H9 (cell line): ENCODE data around the gene SNX22. TPM values are rescaled to one million over a fixed set of nuclear protein-coding genes. Genes with fewer than 3 reads are reported as not detected.

Experiments used
- DNase-seq: peaks from one replicate; pipeline ENCODE4 v3.0.0-alpha.2; 2017
- H2AFZ ChIP-seq: one replicate; pipeline ENCODE4 v1.6.1; 2013; ENCODE audit warnings: mild to moderate bottlenecking, low read length, control low read depth, moderate library complexity
- H2AK5ac ChIP-seq: 2 replicates; pipeline ENCODE4 v1.6.1; 2013; ENCODE audit warnings: low read length, control low read depth, mixed read lengths; ENCODE audit not compliant: insufficient read length
- H2BK120ac ChIP-seq: one replicate; pipeline ENCODE4 v1.6.1; 2013; ENCODE audit warnings: low read depth, mild to moderate bottlenecking, low read length, control low read depth, inconsistent platforms; ENCODE audit not compliant: poor library complexity, severe bottlenecking
- H2BK12ac ChIP-seq: 2 replicates; pipeline ENCODE4 v1.6.1; 2013; ENCODE audit warnings: low read length, control low read depth, mixed read lengths, low read depth; ENCODE audit not compliant: insufficient read length
- H2BK15ac ChIP-seq: 2 replicates; pipeline ENCODE4 v1.6.1; 2013; ENCODE audit warnings: low read depth, low read length, control low read depth
- H2BK20ac ChIP-seq: one replicate; pipeline ENCODE4 v1.6.1; 2013; ENCODE audit warnings: low read depth, mild to moderate bottlenecking, low read length, control low read depth, inconsistent platforms; ENCODE audit not compliant: poor library complexity, severe bottlenecking
- H2BK5ac ChIP-seq: 2 replicates; pipeline ENCODE4 v1.6.1; 2013; ENCODE audit warnings: low read length, control low read depth, mixed read lengths; ENCODE audit not compliant: insufficient read length
- H3K14ac ChIP-seq: 2 replicates; pipeline ENCODE4 v1.6.1; 2013; ENCODE audit warnings: low read length, control low read depth; ENCODE audit not compliant: insufficient read depth
- H3K18ac ChIP-seq: 2 replicates; pipeline ENCODE4 v1.6.1; 2013; ENCODE audit warnings: low read depth, mild to moderate bottlenecking, mixed read lengths, low read length, control low read depth; ENCODE audit not compliant: insufficient read length
- H3K23ac ChIP-seq: 2 replicates; pipeline ENCODE4 v1.6.1; 2013; ENCODE audit warnings: low read length, control low read depth, mixed read lengths, low read depth; ENCODE audit not compliant: insufficient read length
- H3K23me2 ChIP-seq: 2 replicates; pipeline ENCODE4 v1.6.1; 2013; ENCODE audit warnings: low read depth, mild to moderate bottlenecking, mixed read lengths, low read length, control low read depth; ENCODE audit not compliant: insufficient read length, poor library complexity, severe bottlenecking
- H3K27ac ChIP-seq: 2 replicates; pipeline ENCODE4 v1.5.1; 2013; ENCODE audit warnings: low read length, control low read depth, mixed read lengths, low read depth; ENCODE audit not compliant: insufficient read length
- H3K27me3 ChIP-seq: 2 replicates; pipeline ENCODE4 v1.6.1; 2013; ENCODE audit warnings: low read length, control low read depth, inconsistent platforms; ENCODE audit not compliant: insufficient read depth
- H3K4ac ChIP-seq: 2 replicates; pipeline ENCODE4 v1.6.1; 2013; ENCODE audit warnings: low read depth, mild to moderate bottlenecking, control low read depth, inconsistent platforms, low read length, moderate library complexity
- H3K4me1 ChIP-seq: 2 replicates; pipeline ENCODE4 v1.6.1; 2013; ENCODE audit warnings: low read length, control low read depth, inconsistent platforms; ENCODE audit not compliant: insufficient read depth
- H3K4me2 ChIP-seq: 2 replicates; pipeline ENCODE4 v1.6.1; 2013; ENCODE audit warnings: low read length, control low read depth, mixed read lengths; ENCODE audit not compliant: insufficient read length, insufficient read depth
- H3K56ac ChIP-seq: 2 replicates; pipeline ENCODE4 v1.6.1; 2013; ENCODE audit warnings: low read depth, mild to moderate bottlenecking, mixed read lengths, low read length, control low read depth; ENCODE audit not compliant: insufficient read length
- H3K79me1 ChIP-seq: 2 replicates; pipeline ENCODE4 v1.6.1; 2013; ENCODE audit warnings: low read depth, mild to moderate bottlenecking, moderate library complexity, low read length, control low read depth, inconsistent platforms; ENCODE audit not compliant: insufficient read depth, poor library complexity, severe bottlenecking
- H3K79me2 ChIP-seq: 2 replicates; pipeline ENCODE4 v1.6.1; 2013; ENCODE audit warnings: low read length, control low read depth, inconsistent platforms; ENCODE audit not compliant: insufficient read depth
- H3K9ac ChIP-seq: 2 replicates; pipeline ENCODE4 v1.6.1; 2013; ENCODE audit warnings: low read length, control low read depth, mixed read lengths; ENCODE audit not compliant: insufficient read length; ENCODE audit errors: extremely low read depth
- H3K9me3 ChIP-seq: one replicate; pipeline ENCODE4 v1.6.1; 2013; ENCODE audit warnings: low read depth, low read length, inconsistent platforms; ENCODE audit not compliant: control insufficient read depth
- H3T11ph ChIP-seq: one replicate; pipeline ENCODE4 v1.6.1; 2013; ENCODE audit warnings: mild to moderate bottlenecking, low read length, control low read depth, inconsistent platforms
- H4K20me1 ChIP-seq: one replicate; pipeline ENCODE4 v1.6.1; 2013; ENCODE audit not compliant: control insufficient read depth, insufficient read length, insufficient read depth
- H4K5ac ChIP-seq: 2 replicates; pipeline ENCODE4 v1.6.1; 2013; ENCODE audit warnings: low read depth, mild to moderate bottlenecking, mixed read lengths, low read length, control low read depth; ENCODE audit not compliant: insufficient read length
- H4K8ac ChIP-seq: replicated peaks from 2 replicates; pipeline ENCODE4 v1.6.1; 2013; ENCODE audit warnings: low read length, control low read depth, mixed read lengths, low read depth; ENCODE audit not compliant: insufficient read length
- H4K91ac ChIP-seq: 2 replicates; pipeline ENCODE4 v1.6.1; 2013; ENCODE audit warnings: low read depth, mild to moderate bottlenecking, moderate library complexity, mixed read lengths, low read length, control low read depth; ENCODE audit not compliant: insufficient read length
- H3K27ac Mint-ChIP-seq, 3 experiments: 2 replicates in 2 of 3; 3 replicates in 1 of 3; pipeline ENCODE4 v1.8.0; 2020 to 2021; ENCODE audit warnings: mixed read lengths in 3 of 3, mild to moderate bottlenecking in 1 of 3, moderate library complexity in 1 of 3
- H3K27me3 Mint-ChIP-seq: 2 replicates; pipeline ENCODE4 v1.8.0; 2021; ENCODE audit warnings: low read depth, mild to moderate bottlenecking, moderate library complexity, mixed read lengths
- H3K36me3 Mint-ChIP-seq, 3 experiments: 2 replicates in 2 of 3; 3 replicates in 1 of 3; pipeline ENCODE4 v1.8.0; 2020 to 2021; ENCODE audit warnings: low read depth in 3 of 3, mixed read lengths in 3 of 3; ENCODE audit not compliant: insufficient read depth in 1 of 3
- H3K4me1 Mint-ChIP-seq, 2 experiments: 2 replicates each; pipeline ENCODE4 v1.8.0; 2020; ENCODE audit warnings: mixed read lengths in 2 of 2
- H3K4me3 Mint-ChIP-seq, 2 experiments: 2 replicates in 1 of 2; 3 replicates in 1 of 2; pipeline ENCODE4 v1.8.0; 2020 to 2021; ENCODE audit warnings: mild to moderate bottlenecking in 2 of 2, mixed read lengths in 2 of 2, moderate library complexity in 1 of 2
- H3K9me3 Mint-ChIP-seq, 2 experiments: 2 replicates in 1 of 2; 3 replicates in 1 of 2; pipeline ENCODE4 v1.8.0; 2020; ENCODE audit warnings: mild to moderate bottlenecking in 2 of 2, mixed read lengths in 2 of 2, moderate library complexity in 1 of 2
- WGBS: extraction: QIAGEN DNeasy Blood & Tissue Kit; methylation state at CpG from one replicate; pipeline ENCODE4 v1.1.7; 2013; ENCODE audit warnings: missing lambda C conversion rate, low lambda C conversion rate, mixed read lengths; ENCODE audit not compliant: insufficient read length; ENCODE audit errors: extremely low coverage; 5-methylcytosine and 5-hydroxymethylcytosine counted together
- total RNA-seq: library from RNA; stranded (reverse); gene quantifications from 2 replicates; pipeline ENCODE4 v1.2.1, GENCODE V29; 2021
- TF ChIP-seq, protein P1 (sequence below): fragments of 200-600 bp; sonication (generic); conservative IDR thresholded peaks from 3 replicates; pipeline ENCODE4 v1.8.0; 2021; ENCODE audit warnings: antibody characterized with exemption, mild to moderate bottlenecking

SNX22 gene
- total RNA-seq, 1 experiment from 2014 or later, result 4.8 TPM

- peaks cover 11% of the 10 kb centered on the region for H3K27me3 Mint-ChIP-seq
- H3K27ac ChIP-seq, result no peak overlapping the region
- H3K56ac ChIP-seq, result no peak overlapping the region
- TF ChIP-seq, protein P1, sequence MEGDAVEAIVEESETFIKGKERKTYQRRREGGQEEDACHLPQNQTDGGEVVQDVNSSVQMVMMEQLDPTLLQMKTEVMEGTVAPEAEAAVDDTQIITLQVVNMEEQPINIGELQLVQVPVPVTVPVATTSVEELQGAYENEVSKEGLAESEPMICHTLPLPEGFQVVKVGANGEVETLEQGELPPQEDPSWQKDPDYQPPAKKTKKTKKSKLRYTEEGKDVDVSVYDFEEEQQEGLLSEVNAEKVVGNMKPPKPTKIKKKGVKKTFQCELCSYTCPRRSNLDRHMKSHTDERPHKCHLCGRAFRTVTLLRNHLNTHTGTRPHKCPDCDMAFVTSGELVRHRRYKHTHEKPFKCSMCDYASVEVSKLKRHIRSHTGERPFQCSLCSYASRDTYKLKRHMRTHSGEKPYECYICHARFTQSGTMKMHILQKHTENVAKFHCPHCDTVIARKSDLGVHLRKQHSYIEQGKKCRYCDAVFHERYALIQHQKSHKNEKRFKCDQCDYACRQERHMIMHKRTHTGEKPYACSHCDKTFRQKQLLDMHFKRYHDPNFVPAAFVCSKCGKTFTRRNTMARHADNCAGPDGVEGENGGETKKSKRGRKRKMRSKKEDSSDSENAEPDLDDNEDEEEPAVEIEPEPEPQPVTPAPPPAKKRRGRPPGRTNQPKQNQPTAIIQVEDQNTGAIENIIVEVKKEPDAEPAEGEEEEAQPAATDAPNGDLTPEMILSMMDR, result no peak
- no peak for DNase-seq
- no peak overlapping the region for H2BK5ac ChIP-seq
- peak overlapping the region in 1 of 3 experiments; percentile 24; a peak in 1 of 7 replicates for H3K27ac Mint-ChIP-seq
- peaks cover 4 to 7% of the 10 kb centered on the region in 2 experiments; a peak in 3 of 4 replicates for H3K4me1 Mint-ChIP-seq
- H4K91ac ChIP-seq, result no peak overlapping the region
- H3K23ac ChIP-seq, result no peak overlapping the region
- H3K9me3 ChIP-seq, result no peaks in the 10 kb centered on the region
- H4K8ac ChIP-seq, result no peak overlapping the region
- no peak overlapping the region for H2BK12ac ChIP-seq
- H3K9me3 Mint-ChIP-seq, result no peaks in the 10 kb centered on the region
- no peak overlapping the region for H2AK5ac ChIP-seq
- no peak overlapping the region for H3K4me2 ChIP-seq
- H2BK120ac ChIP-seq, result no peak overlapping the region
- no peak overlapping the region for H2BK15ac ChIP-seq
- no peaks in the 10 kb centered on the region for H3K79me1 ChIP-seq
- no peak overlapping the region for H3K4ac ChIP-seq
- H3K9ac ChIP-seq, result no peak overlapping the region
- no peaks in the 10 kb centered on the region for H3K27me3 ChIP-seq
- whole genome bisulfite sequencing, result no CpG with 5 or more reads among the region's 6 CpGs
- no peak overlapping the region for H2AFZ ChIP-seq
- H3K4me3 Mint-ChIP-seq, result no peak overlapping the region
- no peaks in the 10 kb centered on the region for H4K20me1 ChIP-seq
- no peaks in the 10 kb centered on the region for H3K79me2 ChIP-seq
- H4K5ac ChIP-seq, result no peak overlapping the region
- no peak overlapping the region for H3K14ac ChIP-seq
- no peaks in the 10 kb centered on the region for H3K23me2 ChIP-seq
- no peak overlapping the region for H2BK20ac ChIP-seq
- H3K4me1 ChIP-seq, result no peaks in the 10 kb centered on the region
- no peak overlapping the region for H3T11ph ChIP-seq
- no peak overlapping the region for H3K18ac ChIP-seq
- H3K36me3 Mint-ChIP-seq, result peaks cover 0 to 3% (median 0%) of the 10 kb centered on the region in 3 experiments; a peak in 4 of 7 replicates
Measured at GRCh38 chr15:64146041-64146440, 5.5 kb upstream of the SNX22 start.
